ENCODE results near the gene CEP131.

Gene CEP131

GRCh38 chr17:81207610-81208581 is 14.9 kb downstream of the CEP131 start:
- TF ChIP-seq CTCF (IDR thresholded peaks at IDR 0.05; ENCODE audit: extremely low read depth, insufficient read depth, missing control alignments), result no peak
- no peak for DNase-seq (ENCODE audit: low spot score)

GRCh38 chr17:81206657-81207056 is 16.1 kb downstream of the CEP131 start:
- in situ Hi-C loops (cut with MboI; ENCODE audit: low pct_unique_long_range_greater_than_20kb, low sequenced_read_pairs, unreplicated experiment), result no loop called here
- no peak for DNase-seq (ENCODE audit: low spot score)
- TF ChIP-seq CTCF (IDR thresholded peaks at IDR 0.05; ENCODE audit: extremely low read depth, insufficient read depth, missing control alignments), result no peak

More at GRCh38 chr17:81207610-81208581, 14.9 kb downstream of the CEP131 start:
- in situ Hi-C loops (cut with MboI; ENCODE audit: low pct_unique_long_range_greater_than_20kb, low sequenced_read_pairs, unreplicated experiment), result no loop called here

GRCh38 chr17:81206166-81206565 is 16.6 kb downstream of the CEP131 start:
- DNase-seq (ENCODE audit: low spot score), result no peak
- TF ChIP-seq CTCF (IDR thresholded peaks at IDR 0.05; ENCODE audit: extremely low read depth, insufficient read depth, missing control alignments), result no peak
- in situ Hi-C loops (cut with MboI; ENCODE audit: low pct_unique_long_range_greater_than_20kb, low sequenced_read_pairs, unreplicated experiment), result no loop called here

- in situ Hi-C loops (cut with MboI; ENCODE audit: low pct_unique_long_range_greater_than_20kb, low sequenced_read_pairs, unreplicated experiment), result no loop called here
- no peak for DNase-seq (ENCODE audit: low spot score)
- TF ChIP-seq CTCF (IDR thresholded peaks at IDR 0.05; ENCODE audit: extremely low read depth, insufficient read depth, missing control alignments), result no peak
These were observed 18.2 kb downstream of the CEP131 start for GRCh38 chr17:81204578-81204977.

- no peak for DNase-seq (ENCODE audit: low spot score)
- TF ChIP-seq CTCF (IDR thresholded peaks at IDR 0.05; ENCODE audit: extremely low read depth, insufficient read depth, missing control alignments), result no peak
- in situ Hi-C loops (cut with MboI; ENCODE audit: low pct_unique_long_range_greater_than_20kb, low sequenced_read_pairs, unreplicated experiment), result no loop called here
These were observed 19.6 kb downstream of the CEP131 start for GRCh38 chr17:81203136-81203535.

GRCh38 chr17:81202318-81202717 is 20.4 kb downstream of the CEP131 start:
- no peak for DNase-seq (ENCODE audit: low spot score)
- in situ Hi-C loops (cut with MboI; ENCODE audit: low pct_unique_long_range_greater_than_20kb, low sequenced_read_pairs, unreplicated experiment), result no loop called here

More at GRCh38 chr17:81202318-81202717, 20.4 kb downstream of the CEP131 start:
- TF ChIP-seq CTCF (IDR thresholded peaks at IDR 0.05; ENCODE audit: extremely low read depth, insufficient read depth, missing control alignments), result no peak

Data from GM13977 (cell line).